ENCODE results near the gene YPEL2. TPM values are rescaled to one million over a fixed set of nuclear protein-coding genes. Genes with fewer than 3 reads are reported as not detected.
"Not testable (repeated sequence)": the region's sequence is repeated elsewhere in the genome, so short reads cannot be mapped to it uniquely, and the experiment has no call there.

Gene YPEL2
- total RNA-seq, 1 experiment from 2014 or later = 0.98 TPM

- Histone ChIP-seq H2BK20ac (ENCODE audit: low read depth, low read length, poor library complexity, severe bottlenecking) (no peak overlapping the region), H3K23ac (ENCODE audit: insufficient read length, low read depth, low read length) (no peak overlapping the region), H3K4me1 (ENCODE audit: insufficient read depth, low read length) (peaks cover 2% of the 10 kb centered on the region; the same call in 1 of the 2 replicates), H3K23me2 (ENCODE audit: insufficient read length, low read depth, low read length, poor library complexity, severe bottlenecking) (no peaks in the 10 kb centered on the region), H3K18ac (ENCODE audit: insufficient read length, low read depth, low read length) (no peak overlapping the region), H3K14ac (ENCODE audit: insufficient read depth, low read length) (no peak overlapping the region), H3K79me2 (ENCODE audit: insufficient read depth, low read length) (no peaks in the 10 kb centered on the region), H2BK12ac (ENCODE audit: insufficient read length, low read depth, low read length) (no peak overlapping the region), H4K8ac (replicated peaks; ENCODE audit: insufficient read length, low read depth, low read length) (no peak overlapping the region), H3K9ac (ENCODE audit: extremely low read depth, insufficient read length, low read length) (no peak overlapping the region), H4K5ac (ENCODE audit: insufficient read length, low read depth, low read length) (no peak overlapping the region), H2BK5ac (ENCODE audit: insufficient read length, low read length) (no peak overlapping the region), H2AK5ac (ENCODE audit: insufficient read length, low read length) (no peak overlapping the region), H3K56ac (ENCODE audit: insufficient read length, low read depth, low read length) (no peak overlapping the region), H3K9me3 (ENCODE audit: control insufficient read depth, low read depth, low read length) (no peaks in the 10 kb centered on the region), H3K27ac (ENCODE audit: insufficient read length, low read depth, low read length) (no peak overlapping the region), H3K4ac (ENCODE audit: low read depth, low read length) (no peak overlapping the region), H4K20me1 (ENCODE audit: control insufficient read depth, insufficient read depth, insufficient read length) (no peaks in the 10 kb centered on the region), H2BK120ac (ENCODE audit: low read depth, low read length, poor library complexity, severe bottlenecking) (no peak overlapping the region), H2AFZ (ENCODE audit: low read length) (no peak overlapping the region), H3T11ph (ENCODE audit: low read length) (no peak overlapping the region), H2BK15ac (ENCODE audit: low read depth, low read length) (no peak overlapping the region), H3K4me2 (ENCODE audit: insufficient read depth, insufficient read length, low read length) (no peak overlapping the region), H4K91ac (ENCODE audit: insufficient read length, low read depth, low read length) (no peak overlapping the region), H3K79me1 (ENCODE audit: insufficient read depth, low read depth, low read length, poor library complexity, severe bottlenecking) (no peaks in the 10 kb centered on the region), H3K27me3 (ENCODE audit: insufficient read depth, low read length) (no peaks in the 10 kb centered on the region)
- Mint-ChIP-seq H3K27me3 (ENCODE audit: low read depth) (peaks cover 3% of the 10 kb centered on the region; the same call in 1 of the 2 replicates), H3K27ac (no peak overlapping the region), H3K9me3 (peaks cover 7 to 10% of the 10 kb centered on the region in 2 experiments), H3K4me1 (peaks cover 7% of the 10 kb centered on the region in 2 experiments), H3K4me3 (no peak overlapping the region), H3K36me3 (ENCODE audit: insufficient read depth in 1 of 3, low read depth in 3 of 3) (peaks cover 0 to 5% (median 0%) of the 10 kb centered on the region in 3 experiments; a peak in 3 of 7 replicates)
- WGBS (ENCODE audit: extremely low coverage, insufficient read length, low lambda C conversion rate) = no CpG with 5 or more reads among the region's 4 CpGs
- TF ChIP-seq CTCF (conservative IDR thresholded peaks at IDR 0.05) = no peak
- no peak for DNase-seq
Observed at GRCh38 chr17:59410049-59410437, 78.6 kb downstream of the YPEL2 start.

DNA sequence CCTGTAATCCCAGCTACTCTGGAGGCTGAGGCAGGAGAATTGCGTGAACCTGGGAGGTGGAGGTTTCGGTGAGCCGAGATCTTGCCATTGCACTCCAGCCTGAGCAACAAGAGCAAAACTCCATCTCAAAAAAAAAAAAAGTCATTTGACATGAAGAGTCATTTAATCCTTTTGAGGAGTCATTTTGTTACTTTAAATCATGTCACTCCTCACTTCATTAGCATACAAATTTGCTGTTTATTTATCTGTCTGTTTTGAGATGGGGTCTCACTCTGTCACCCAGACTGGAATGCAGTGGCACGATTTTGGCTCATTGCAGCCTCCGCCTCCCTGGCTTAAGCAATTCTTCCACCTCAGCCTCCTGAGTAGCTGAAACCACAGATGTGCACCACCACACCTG lies 81.0 kb downstream of the YPEL2 start:
- not testable (repeated sequence) for H3K4me1 Mint-ChIP-seq; H3K4me3 Mint-ChIP-seq; H2BK120ac ChIP-seq (ENCODE audit: low read depth, low read length, poor library complexity, severe bottlenecking); H3K27ac Mint-ChIP-seq; H4K5ac ChIP-seq (ENCODE audit: insufficient read length, low read depth, low read length); H2AK5ac ChIP-seq (ENCODE audit: insufficient read length, low read length); H2BK20ac ChIP-seq (ENCODE audit: low read depth, low read length, poor library complexity, severe bottlenecking); H2BK15ac ChIP-seq (ENCODE audit: low read depth, low read length); H4K8ac ChIP-seq (replicated peaks; ENCODE audit: insufficient read length, low read depth, low read length); H4K91ac ChIP-seq (ENCODE audit: insufficient read length, low read depth, low read length); H3K23me2 ChIP-seq (ENCODE audit: insufficient read length, low read depth, low read length, poor library complexity, severe bottlenecking); H3K4me2 ChIP-seq (ENCODE audit: insufficient read depth, insufficient read length, low read length); H2BK12ac ChIP-seq (ENCODE audit: insufficient read length, low read depth, low read length); H3T11ph ChIP-seq (ENCODE audit: low read length); H2AFZ ChIP-seq (ENCODE audit: low read length); H2BK5ac ChIP-seq (ENCODE audit: insufficient read length, low read length); H3K56ac ChIP-seq (ENCODE audit: insufficient read length, low read depth, low read length); H3K9me3 ChIP-seq (ENCODE audit: control insufficient read depth, low read depth, low read length); H3K9ac ChIP-seq (ENCODE audit: extremely low read depth, insufficient read length, low read length); H3K14ac ChIP-seq (ENCODE audit: insufficient read depth, low read length); DNase-seq; H3K79me2 ChIP-seq (ENCODE audit: insufficient read depth, low read length); H4K20me1 ChIP-seq (ENCODE audit: control insufficient read depth, insufficient read depth, insufficient read length); H3K36me3 Mint-ChIP-seq (ENCODE audit: insufficient read depth in 1 of 3, low read depth in 3 of 3); H3K4ac ChIP-seq (ENCODE audit: low read depth, low read length); H3K79me1 ChIP-seq (ENCODE audit: insufficient read depth, low read depth, low read length, poor library complexity, severe bottlenecking); H3K23ac ChIP-seq (ENCODE audit: insufficient read length, low read depth, low read length); H3K18ac ChIP-seq (ENCODE audit: insufficient read length, low read depth, low read length); H3K4me1 ChIP-seq (ENCODE audit: insufficient read depth, low read length); H3K27me3 ChIP-seq (ENCODE audit: insufficient read depth, low read length); H3K27ac ChIP-seq (ENCODE audit: insufficient read length, low read depth, low read length)
- Mint-ChIP-seq H3K27me3 (ENCODE audit: low read depth) (peaks cover 10% of the 10 kb centered on the region), H3K9me3 (peaks cover 7 to 14% of the 10 kb centered on the region in 2 experiments)
- WGBS (ENCODE audit: extremely low coverage, insufficient read length, low lambda C conversion rate) = no CpG with 5 or more reads among the region's 5 CpGs
